PC-3 (cell line): ENCODE data around the gene TUBGCP3.

Experiments used
- CTCF ChIP-seq: fragments of 300-600 bp; sonication (generic); conservative IDR thresholded peaks from 2 replicates; pipeline ENCODE4 v1.5.1; 2017; ENCODE audit warnings: antibody characterized with exemption, low read depth, mild to moderate bottlenecking, low read length
- EZH2phosphoT487 ChIP-seq: fragments of 300-600 bp; sonication (generic); IDR thresholded peaks from 2 replicates; pipeline ENCODE4 v1.6.1; 2018; ENCODE audit warnings: mild to moderate bottlenecking, antibody characterized with exemption, low read length, borderline replicate concordance

GRCh38 chr13:112450118-112450903 lies 137.6 kb downstream of the TUBGCP3 start:
- TF ChIP-seq CTCF (no peak), EZH2phosphoT487 (no peak)
